ENCODE measurements around the gene FARP2.

FARP2 gene

GRCh38 chr2:241508240-241509154 is 152.4 kb downstream of the FARP2 start, which contains the start of gene STK25:
Gene STK25, minus strand, starts transcription at chr2:241508584. Its CDS starts 549 bp downstream, at chr2:241508035.
- Histone ChIP-seq H3K27me3 (ENCODE audit: control insufficient read depth in 2 of 2, insufficient read depth in 2 of 2, low read length in 2 of 2) (no peaks in the 10 kb centered on the region), H3K4me3 (ENCODE audit: low read length in 2 of 2) (peak within 1 kb of the TSS; percentile 77 to 83), H3K9ac (ENCODE audit: low read depth in 1 of 2, low read length in 2 of 2) (peak within 1 kb of the TSS; percentile 84 to 87), H3K36me3 (ENCODE audit: control insufficient read depth in 2 of 2, insufficient read depth in 2 of 2, low read length in 2 of 2) (peaks cover 0 to 2% of the 10 kb centered on the region in 2 donors), H3K27ac (ENCODE audit: low read depth in 2 of 2, low read length in 2 of 2) (peak within 1 kb of the TSS; percentile 57 to 72), H3K4me1 (ENCODE audit: control insufficient read depth in 2 of 2, insufficient read depth in 2 of 2, low read length in 2 of 2) (peaks cover 15 to 18% of the 10 kb centered on the region in 2 donors), H3K9me3 (ENCODE audit: control insufficient read depth in 2 of 2, low read length in 2 of 2) (no peaks in the 10 kb centered on the region)

- Histone ChIP-seq H3K9ac (ENCODE audit: low read depth in 1 of 2, low read length in 2 of 2) (peak overlapping the region; percentile 84 to 87), H3K27ac (ENCODE audit: low read depth in 2 of 2, low read length in 2 of 2) (peak overlapping the region; percentile 57 to 65), H3K9me3 (ENCODE audit: control insufficient read depth in 2 of 2, low read length in 2 of 2) (no peaks in the 10 kb centered on the region), H3K4me1 (ENCODE audit: control insufficient read depth in 2 of 2, insufficient read depth in 2 of 2, low read length in 2 of 2) (peaks cover 15 to 18% of the 10 kb centered on the region in 2 donors), H3K36me3 (ENCODE audit: control insufficient read depth in 2 of 2, insufficient read depth in 2 of 2, low read length in 2 of 2) (peaks cover 0 to 2% of the 10 kb centered on the region in 2 donors), H3K27me3 (ENCODE audit: control insufficient read depth in 2 of 2, insufficient read depth in 2 of 2, low read length in 2 of 2) (no peaks in the 10 kb centered on the region), H3K4me3 (ENCODE audit: low read length in 2 of 2) (peak overlapping the region; percentile 77 to 83)
These were observed 153.2 kb downstream of the FARP2 start for GRCh38 chr2:241509155-241509784.

GRCh38 chr2:241511091-241511741 is 155.1 kb downstream of the FARP2 start:
- Histone ChIP-seq H3K27me3 (ENCODE audit: control insufficient read depth in 2 of 2, insufficient read depth in 2 of 2, low read length in 2 of 2) (no peaks in the 10 kb centered on the region), H3K4me1 (ENCODE audit: control insufficient read depth in 2 of 2, insufficient read depth in 2 of 2, low read length in 2 of 2) (peaks cover 15 to 18% of the 10 kb centered on the region in 2 donors), H3K36me3 (ENCODE audit: control insufficient read depth in 2 of 2, insufficient read depth in 2 of 2, low read length in 2 of 2) (no peaks in the 10 kb centered on the region), H3K9me3 (ENCODE audit: control insufficient read depth in 2 of 2, low read length in 2 of 2) (no peaks in the 10 kb centered on the region), H3K9ac (ENCODE audit: low read depth in 1 of 2, low read length in 2 of 2) (no peak overlapping the region), H3K4me3 (ENCODE audit: low read length in 2 of 2) (no peak overlapping the region), H3K27ac (ENCODE audit: low read depth in 2 of 2, low read length in 2 of 2) (no peak overlapping the region)

GRCh38 chr2:241514553-241514952 is 158.5 kb downstream of the FARP2 start:
- Histone ChIP-seq H3K4me3 (ENCODE audit: low read length in 2 of 2) (no peak overlapping the region), H3K9ac (ENCODE audit: low read depth in 1 of 2, low read length in 2 of 2) (no peak overlapping the region), H3K4me1 (ENCODE audit: control insufficient read depth in 2 of 2, insufficient read depth in 2 of 2, low read length in 2 of 2) (peaks cover 0 to 1% of the 10 kb centered on the region in 2 donors), H3K27me3 (ENCODE audit: control insufficient read depth in 2 of 2, insufficient read depth in 2 of 2, low read length in 2 of 2) (no peaks in the 10 kb centered on the region), H3K9me3 (ENCODE audit: control insufficient read depth in 2 of 2, low read length in 2 of 2) (no peaks in the 10 kb centered on the region), H3K27ac (ENCODE audit: low read depth in 2 of 2, low read length in 2 of 2) (no peak overlapping the region), H3K36me3 (ENCODE audit: control insufficient read depth in 2 of 2, insufficient read depth in 2 of 2, low read length in 2 of 2) (no peaks in the 10 kb centered on the region)

GRCh38 chr2:241514986-241515737 is 159.1 kb downstream of the FARP2 start:
- Histone ChIP-seq H3K27me3 (ENCODE audit: control insufficient read depth in 2 of 2, insufficient read depth in 2 of 2, low read length in 2 of 2) (no peaks in the 10 kb centered on the region), H3K4me3 (ENCODE audit: low read length in 2 of 2) (no peak overlapping the region), H3K9me3 (ENCODE audit: control insufficient read depth in 2 of 2, low read length in 2 of 2) (no peaks in the 10 kb centered on the region), H3K9ac (ENCODE audit: low read depth in 1 of 2, low read length in 2 of 2) (no peak overlapping the region), H3K36me3 (ENCODE audit: control insufficient read depth in 2 of 2, insufficient read depth in 2 of 2, low read length in 2 of 2) (no peaks in the 10 kb centered on the region), H3K4me1 (ENCODE audit: control insufficient read depth in 2 of 2, insufficient read depth in 2 of 2, low read length in 2 of 2) (no peaks in the 10 kb centered on the region), H3K27ac (ENCODE audit: low read depth in 2 of 2, low read length in 2 of 2) (no peak overlapping the region)

- Histone ChIP-seq H3K9ac (ENCODE audit: low read depth in 1 of 2, low read length in 2 of 2) (no peak overlapping the region), H3K4me3 (ENCODE audit: low read length in 2 of 2) (no peak overlapping the region), H3K9me3 (ENCODE audit: control insufficient read depth in 2 of 2, low read length in 2 of 2) (no peaks in the 10 kb centered on the region), H3K27me3 (ENCODE audit: control insufficient read depth in 2 of 2, insufficient read depth in 2 of 2, low read length in 2 of 2) (no peaks in the 10 kb centered on the region), H3K4me1 (ENCODE audit: control insufficient read depth in 2 of 2, insufficient read depth in 2 of 2, low read length in 2 of 2) (no peaks in the 10 kb centered on the region), H3K27ac (ENCODE audit: low read depth in 2 of 2, low read length in 2 of 2) (no peak overlapping the region), H3K36me3 (ENCODE audit: control insufficient read depth in 2 of 2, insufficient read depth in 2 of 2, low read length in 2 of 2) (no peaks in the 10 kb centered on the region)
These were observed 160.5 kb downstream of the FARP2 start for GRCh38 chr2:241516520-241516965.

- Histone ChIP-seq H3K9ac (ENCODE audit: low read depth in 1 of 2, low read length in 2 of 2) (no peak overlapping the region), H3K4me3 (ENCODE audit: low read length in 2 of 2) (no peak overlapping the region), H3K9me3 (ENCODE audit: control insufficient read depth in 2 of 2, low read length in 2 of 2) (no peaks in the 10 kb centered on the region), H3K27me3 (ENCODE audit: control insufficient read depth in 2 of 2, insufficient read depth in 2 of 2, low read length in 2 of 2) (no peaks in the 10 kb centered on the region), H3K36me3 (ENCODE audit: control insufficient read depth in 2 of 2, insufficient read depth in 2 of 2, low read length in 2 of 2) (no peaks in the 10 kb centered on the region), H3K4me1 (ENCODE audit: control insufficient read depth in 2 of 2, insufficient read depth in 2 of 2, low read length in 2 of 2) (no peaks in the 10 kb centered on the region), H3K27ac (ENCODE audit: low read depth in 2 of 2, low read length in 2 of 2) (no peak overlapping the region)
These were observed 161.2 kb downstream of the FARP2 start for GRCh38 chr2:241517297-241517696.

- Histone ChIP-seq H3K36me3 (ENCODE audit: control insufficient read depth in 2 of 2, insufficient read depth in 2 of 2, low read length in 2 of 2) (no peaks in the 10 kb centered on the region), H3K9ac (ENCODE audit: low read depth in 1 of 2, low read length in 2 of 2) (no peak overlapping the region), H3K27me3 (ENCODE audit: control insufficient read depth in 2 of 2, insufficient read depth in 2 of 2, low read length in 2 of 2) (no peaks in the 10 kb centered on the region), H3K27ac (ENCODE audit: low read depth in 2 of 2, low read length in 2 of 2) (no peak overlapping the region), H3K4me1 (ENCODE audit: control insufficient read depth in 2 of 2, insufficient read depth in 2 of 2, low read length in 2 of 2) (no peaks in the 10 kb centered on the region), H3K4me3 (ENCODE audit: low read length in 2 of 2) (no peak overlapping the region), H3K9me3 (ENCODE audit: control insufficient read depth in 2 of 2, low read length in 2 of 2) (no peaks in the 10 kb centered on the region)
These were observed 163.6 kb downstream of the FARP2 start for GRCh38 chr2:241519669-241520068.

- H3K9ac ChIP-seq (ENCODE audit: low read depth in 1 of 2, low read length in 2 of 2) = no peak overlapping the region
- H3K27me3 ChIP-seq (ENCODE audit: control insufficient read depth in 2 of 2, insufficient read depth in 2 of 2, low read length in 2 of 2) = no peaks in the 10 kb centered on the region
- no peak overlapping the region for H3K4me3 ChIP-seq (ENCODE audit: low read length in 2 of 2)
- no peaks in the 10 kb centered on the region for H3K4me1 ChIP-seq (ENCODE audit: control insufficient read depth in 2 of 2, insufficient read depth in 2 of 2, low read length in 2 of 2)
- H3K9me3 ChIP-seq (ENCODE audit: control insufficient read depth in 2 of 2, low read length in 2 of 2) = no peaks in the 10 kb centered on the region
- H3K27ac ChIP-seq (ENCODE audit: low read depth in 2 of 2, low read length in 2 of 2) = no peak overlapping the region
- no peaks in the 10 kb centered on the region for H3K36me3 ChIP-seq (ENCODE audit: control insufficient read depth in 2 of 2, insufficient read depth in 2 of 2, low read length in 2 of 2)
These were observed 166.4 kb downstream of the FARP2 start for GRCh38 chr2:241522477-241522876.

All from mucosa of rectum (tissue), 2 donors.